ACC112 (cell line): ENCODE measurements around the gene AGMAT.
A peak's percentile ranks its signal among the peaks of the same experiment; 100 is the strongest.

Experiments used
- H2AFZ ChIP-seq: fragments of 200-600 bp; sonication (generic); one replicate; pipeline ENCODE4 v1.6.0; 2017; ENCODE audit warnings: antibody characterized with exemption, low read length; ENCODE audit not compliant: unreplicated experiment
- H3K27ac ChIP-seq: fragments of 200-600 bp; sonication (generic); 2 replicates; pipeline ENCODE4 v1.5.1; 2014; ENCODE audit warnings: low read depth, mild to moderate bottlenecking, antibody characterized with exemption, low read length, moderate library complexity
- H3K27me3 ChIP-seq: fragments of 200-600 bp; sonication (generic); 2 replicates; pipeline ENCODE4 v1.6.1; 2014; ENCODE audit warnings: mild to moderate bottlenecking, antibody characterized with exemption, low read length, moderate library complexity, mixed read lengths; ENCODE audit not compliant: insufficient read depth
- H3K36me3 ChIP-seq: fragments of 200-600 bp; sonication (generic); 2 replicates; pipeline ENCODE4 v1.6.1; 2016; ENCODE audit warnings: mild to moderate bottlenecking, antibody characterized with exemption, low read length, moderate library complexity, mixed read lengths; ENCODE audit not compliant: insufficient read depth
- H3K4me1 ChIP-seq: fragments of 200-600 bp; sonication (generic); one replicate; pipeline ENCODE4 v1.6.1; 2016; ENCODE audit warnings: low read length, mixed read lengths; ENCODE audit not compliant: insufficient read depth, unreplicated experiment, control insufficient read depth
- H3K4me3 ChIP-seq: fragments of 200-600 bp; sonication (generic); 2 replicates; pipeline ENCODE4 v1.5.1; 2014; ENCODE audit warnings: mild to moderate bottlenecking, low read depth, low read length
- H3K79me2 ChIP-seq: fragments of 200-600 bp; sonication (generic); one replicate; pipeline ENCODE4 v1.6.0; 2016; ENCODE audit warnings: low read length; ENCODE audit not compliant: control insufficient read depth, unreplicated experiment, insufficient read depth

Gene AGMAT, protein sequence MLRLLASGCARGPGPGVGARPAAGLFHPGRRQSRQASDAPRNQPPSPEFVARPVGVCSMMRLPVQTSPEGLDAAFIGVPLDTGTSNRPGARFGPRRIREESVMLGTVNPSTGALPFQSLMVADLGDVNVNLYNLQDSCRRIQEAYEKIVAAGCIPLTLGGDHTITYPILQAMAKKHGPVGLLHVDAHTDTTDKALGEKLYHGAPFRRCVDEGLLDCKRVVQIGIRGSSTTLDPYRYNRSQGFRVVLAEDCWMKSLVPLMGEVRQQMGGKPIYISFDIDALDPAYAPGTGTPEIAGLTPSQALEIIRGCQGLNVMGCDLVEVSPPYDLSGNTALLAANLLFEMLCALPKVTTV

DNA sequence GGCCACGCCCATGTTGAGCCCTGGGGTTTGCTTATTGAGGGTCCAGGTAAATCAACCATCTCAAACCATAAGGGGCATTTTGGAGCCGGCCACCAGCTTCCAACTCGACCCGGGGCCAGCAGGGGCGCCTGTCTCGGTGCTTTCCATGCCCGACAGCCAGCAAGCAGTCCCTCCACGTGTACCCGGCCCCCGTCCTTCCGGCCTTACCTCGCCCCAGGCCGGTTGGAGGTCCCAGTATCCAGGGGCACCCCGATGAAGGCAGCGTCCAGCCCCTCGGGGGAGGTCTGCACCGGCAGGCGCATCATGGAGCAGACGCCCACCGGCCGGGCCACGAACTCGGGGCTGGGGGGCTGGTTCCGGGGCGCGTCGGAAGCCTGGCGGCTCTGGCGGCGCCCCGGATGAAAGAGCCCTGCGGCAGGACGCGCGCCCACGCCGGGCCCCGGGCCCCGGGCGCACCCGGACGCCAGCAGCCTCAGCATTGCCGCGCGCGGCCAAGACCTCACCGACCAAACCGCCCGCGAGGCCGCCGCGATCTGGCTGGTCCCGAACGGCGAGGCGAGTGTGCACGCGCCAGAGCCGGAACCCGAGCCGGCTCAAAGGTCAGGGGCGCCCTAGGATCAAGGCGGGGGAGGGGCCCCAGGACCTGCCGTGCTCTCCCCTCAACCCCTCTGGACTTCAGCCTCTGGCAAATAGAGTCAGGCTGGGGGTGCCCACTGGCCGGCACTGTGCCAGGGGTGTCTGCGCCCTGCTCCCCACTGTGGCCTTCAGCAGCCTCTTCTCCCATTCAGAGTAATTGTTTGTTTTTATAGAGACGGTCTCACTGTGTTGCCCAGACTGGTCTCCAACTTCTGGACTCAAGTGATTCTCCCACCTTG, at the start of gene AGMAT:
Gene AGMAT, minus strand, starts transcription at position 563 of the 875 bp plus-strand sequence. Its CDS starts 84 bp downstream, at position 479.
- H2AFZ ChIP-seq = peak within 1 kb of the TSS; percentile 99
- no peaks in the 10 kb centered on the region for H3K27me3 ChIP-seq
- peaks cover 3% of the 10 kb centered on the region for H3K4me1 ChIP-seq
- H3K79me2 ChIP-seq = no peaks in the 10 kb centered on the region
- H3K36me3 ChIP-seq = no peaks in the 10 kb centered on the region
- no peak within 1 kb of the TSS; the same call in 1 of the 2 replicates for H3K27ac ChIP-seq
- peak within 1 kb of the TSS; percentile 84 for H3K4me3 ChIP-seq

GRCh38 chr1:15633756-15634420, 49.0 kb upstream of the AGMAT start:
- peaks cover 23% of the 10 kb centered on the region for H3K36me3 ChIP-seq
- no peak overlapping the region for H3K4me3 ChIP-seq
- H3K4me1 ChIP-seq = no peaks in the 10 kb centered on the region
- no peaks in the 10 kb centered on the region for H3K79me2 ChIP-seq
- no peak overlapping the region for H2AFZ ChIP-seq
- no peaks in the 10 kb centered on the region for H3K27me3 ChIP-seq
- H3K27ac ChIP-seq = no peak overlapping the region

DNA sequence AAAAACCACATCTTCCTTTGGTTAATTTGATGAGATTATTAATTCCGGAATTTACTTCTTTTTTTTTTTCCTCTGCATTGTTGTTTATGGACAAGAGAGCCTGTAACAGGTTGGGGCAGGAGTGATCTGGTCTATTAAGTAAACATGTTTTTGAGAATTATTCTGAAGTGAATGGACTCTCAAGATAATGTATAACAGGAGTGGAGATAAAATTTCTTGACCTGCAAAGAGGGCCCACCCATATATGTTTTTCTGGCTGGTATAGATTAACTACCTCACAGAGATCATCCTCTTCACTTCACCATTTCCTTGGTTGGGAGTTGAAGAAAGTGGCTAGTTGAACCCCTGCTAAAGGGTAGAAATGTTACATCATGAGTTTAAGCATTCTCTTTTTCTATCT, 43.2 kb upstream of the AGMAT start:
- H2AFZ ChIP-seq = no peak overlapping the region
- H3K4me1 ChIP-seq = no peaks in the 10 kb centered on the region
- H3K27ac ChIP-seq = no peak overlapping the region
- peaks cover 21% of the 10 kb centered on the region for H3K36me3 ChIP-seq
- no peaks in the 10 kb centered on the region for H3K27me3 ChIP-seq
- no peak overlapping the region for H3K4me3 ChIP-seq
- H3K79me2 ChIP-seq = peaks cover 44% of the 10 kb centered on the region

- H3K4me3 ChIP-seq = no peak overlapping the region
- peaks cover 4% of the 10 kb centered on the region for H3K4me1 ChIP-seq
- no peak overlapping the region for H2AFZ ChIP-seq
- H3K27ac ChIP-seq = no peak overlapping the region
- H3K36me3 ChIP-seq = peaks cover 21% of the 10 kb centered on the region
- no peaks in the 10 kb centered on the region for H3K27me3 ChIP-seq
- H3K79me2 ChIP-seq = peaks cover 49% of the 10 kb centered on the region
Measured at GRCh38 chr1:15627343-15627988, 42.6 kb upstream of the AGMAT start.

GRCh38 chr1:15626269-15626950, 41.6 kb upstream of the AGMAT start:
- Histone ChIP-seq H3K27me3 (no peaks in the 10 kb centered on the region), H3K4me1 (peaks cover 14% of the 10 kb centered on the region), H3K4me3 (no peak overlapping the region), H3K27ac (no peak overlapping the region), H3K36me3 (peaks cover 19% of the 10 kb centered on the region), H3K79me2 (peaks cover 60% of the 10 kb centered on the region), H2AFZ (no peak overlapping the region)

GRCh38 chr1:15625056-15625917, 40.4 kb upstream of the AGMAT start:
- no peak overlapping the region for H2AFZ ChIP-seq
- no peak overlapping the region for H3K27ac ChIP-seq
- peaks cover 25% of the 10 kb centered on the region for H3K4me1 ChIP-seq
- peaks cover 71% of the 10 kb centered on the region for H3K79me2 ChIP-seq
- H3K4me3 ChIP-seq = no peak overlapping the region
- no peaks in the 10 kb centered on the region for H3K27me3 ChIP-seq
- H3K36me3 ChIP-seq = peaks cover 14% of the 10 kb centered on the region; the same call in 1 of the 2 replicates

GRCh38 chr1:15624133-15624714, 39.4 kb upstream of the AGMAT start:
- Histone ChIP-seq H3K27me3 (no peaks in the 10 kb centered on the region), H2AFZ (no peak overlapping the region), H3K36me3 (peaks cover 11% of the 10 kb centered on the region; the same call in 1 of the 2 replicates), H3K27ac (no peak overlapping the region), H3K79me2 (peaks cover 81% of the 10 kb centered on the region), H3K4me1 (peaks cover 35% of the 10 kb centered on the region), H3K4me3 (no peak overlapping the region)

- H3K27me3 ChIP-seq = no peaks in the 10 kb centered on the region
- peaks cover 7% of the 10 kb centered on the region; the same call in 1 of the 2 replicates for H3K36me3 ChIP-seq
- peaks cover 89% of the 10 kb centered on the region for H3K79me2 ChIP-seq
Measured at GRCh38 chr1:15623435-15623834, 38.6 kb upstream of the AGMAT start.

More at GRCh38 chr1:15623435-15623834, 38.6 kb upstream of the AGMAT start:
- no peak overlapping the region for H2AFZ ChIP-seq
- no peak overlapping the region for H3K27ac ChIP-seq
- peaks cover 39% of the 10 kb centered on the region for H3K4me1 ChIP-seq
- no peak overlapping the region for H3K4me3 ChIP-seq
